ENCODE measurements around the gene PTBP1.
A peak's percentile ranks its signal among the peaks of the same experiment; 100 is the strongest.

Gene PTBP1

GRCh38 chr19:843180-843835 lies 46.1 kb downstream of the PTBP1 start:
- no peak overlapping the region for H2BK15ac ChIP-seq (replicated peaks; ENCODE audit: low read depth)
- no peak overlapping the region for H3K56ac ChIP-seq (ENCODE audit: low read length)
- H3K27me3 ChIP-seq (ENCODE audit: insufficient read depth, low read length, poor library complexity), result peaks cover 9% of the 10 kb centered on the region
- H3K9ac ChIP-seq (ENCODE audit: low read length), result no peak overlapping the region
- no peaks in the 10 kb centered on the region for H3K79me1 ChIP-seq (ENCODE audit: low read length)
- no peak overlapping the region for H3K4me2 ChIP-seq (ENCODE audit: low read length)
- H2BK120ac ChIP-seq (ENCODE audit: low read depth, low read length), result no peak overlapping the region
- no peaks in the 10 kb centered on the region for H3K4me1 ChIP-seq (ENCODE audit: control insufficient read depth, low read depth, low read length)
- no peak overlapping the region for H3K23ac ChIP-seq (ENCODE audit: low read length)
- no CpG with 5 or more reads among the region's 46 CpGs for WGBS (ENCODE audit: extremely low coverage, insufficient coverage, low lambda C conversion rate)
- no peak overlapping the region for H2BK5ac ChIP-seq (ENCODE audit: low read length)
- H3K4me3 ChIP-seq (ENCODE audit: low read length), result no peak overlapping the region
- no peak overlapping the region for H4K5ac ChIP-seq (ENCODE audit: low read length)
- no peak overlapping the region for H2AK5ac ChIP-seq (ENCODE audit: low read length)
- H4K8ac ChIP-seq (ENCODE audit: low read depth, low read length), result no peak overlapping the region
- no peak overlapping the region for H3K27ac ChIP-seq (ENCODE audit: low read depth, low read length)
- H3K18ac ChIP-seq (ENCODE audit: low read length), result no peak overlapping the region
- H3K4ac ChIP-seq (ENCODE audit: low read depth, low read length), result no peak overlapping the region
- no peaks in the 10 kb centered on the region for H3K79me2 ChIP-seq (ENCODE audit: control insufficient read depth, insufficient read depth, low read length)
- no peaks in the 10 kb centered on the region for H3K36me3 ChIP-seq (ENCODE audit: control insufficient read depth, insufficient read depth, low read length)
- peak; percentile 51 for DNase-seq

DNA sequence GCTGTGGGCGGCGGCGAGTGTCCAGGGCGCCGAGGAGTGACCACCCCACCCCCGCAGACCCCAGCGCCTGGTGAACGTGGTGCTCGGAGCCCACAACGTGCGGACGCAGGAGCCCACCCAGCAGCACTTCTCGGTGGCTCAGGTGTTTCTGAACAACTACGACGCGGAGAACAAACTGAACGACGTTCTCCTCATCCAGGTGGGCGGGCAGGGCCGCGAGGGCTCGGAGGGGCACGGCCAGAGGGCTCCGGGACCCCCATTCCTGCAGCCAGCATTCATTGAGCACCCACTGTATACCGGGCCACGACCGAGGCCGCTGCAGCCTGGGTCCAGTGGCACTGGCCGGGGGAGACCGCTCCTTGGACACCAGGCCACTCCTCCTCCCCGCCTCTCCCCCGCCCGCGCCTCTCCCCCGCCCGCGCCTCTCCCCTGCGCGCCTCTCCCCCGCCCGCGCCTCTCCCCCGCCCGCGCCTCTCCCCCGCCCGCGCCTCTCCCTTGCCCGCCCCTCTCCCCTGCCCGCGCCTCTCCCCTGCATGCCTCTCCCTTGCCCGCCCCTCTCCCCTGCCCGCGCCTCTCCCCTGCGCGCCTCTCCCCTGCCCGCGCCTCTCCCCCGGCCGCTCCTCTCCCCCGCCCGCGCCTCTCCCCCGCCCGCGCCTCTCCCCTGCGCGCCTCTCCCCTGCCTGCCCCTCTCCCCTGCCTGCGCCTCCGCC lies 46.7 kb downstream of the PTBP1 start:
- H4K8ac ChIP-seq (ENCODE audit: low read depth, low read length), result no peak overlapping the region
- no peak overlapping the region for H2AK5ac ChIP-seq (ENCODE audit: low read length)
- no peak overlapping the region for H3K27ac ChIP-seq (ENCODE audit: low read depth, low read length)
- H3K79me1 ChIP-seq (ENCODE audit: low read length), result no peaks in the 10 kb centered on the region
- H3K4me3 ChIP-seq (ENCODE audit: low read length), result no peak overlapping the region
- no peak overlapping the region for H3K23ac ChIP-seq (ENCODE audit: low read length)
- no peak overlapping the region for H2BK15ac ChIP-seq (replicated peaks; ENCODE audit: low read depth)
- H3K79me2 ChIP-seq (ENCODE audit: control insufficient read depth, insufficient read depth, low read length), result no peaks in the 10 kb centered on the region
- no CpG with 5 or more reads among the region's 70 CpGs for WGBS (ENCODE audit: extremely low coverage, insufficient coverage, low lambda C conversion rate)
- H3K56ac ChIP-seq (ENCODE audit: low read length), result no peak overlapping the region
- no peak overlapping the region for H2BK5ac ChIP-seq (ENCODE audit: low read length)
- H4K5ac ChIP-seq (ENCODE audit: low read length), result no peak overlapping the region
- H3K9ac ChIP-seq (ENCODE audit: low read length), result no peak overlapping the region
- H3K18ac ChIP-seq (ENCODE audit: low read length), result no peak overlapping the region
- H3K27me3 ChIP-seq (ENCODE audit: insufficient read depth, low read length, poor library complexity), result peaks cover 9% of the 10 kb centered on the region
- no peak for DNase-seq
- no peak overlapping the region for H2BK120ac ChIP-seq (ENCODE audit: low read depth, low read length)
- no peak overlapping the region for H3K4me2 ChIP-seq (ENCODE audit: low read length)
- no peaks in the 10 kb centered on the region for H3K4me1 ChIP-seq (ENCODE audit: control insufficient read depth, low read depth, low read length)
- no peak overlapping the region for H3K4ac ChIP-seq (ENCODE audit: low read depth, low read length)
- no peaks in the 10 kb centered on the region for H3K36me3 ChIP-seq (ENCODE audit: control insufficient read depth, insufficient read depth, low read length)

DNA sequence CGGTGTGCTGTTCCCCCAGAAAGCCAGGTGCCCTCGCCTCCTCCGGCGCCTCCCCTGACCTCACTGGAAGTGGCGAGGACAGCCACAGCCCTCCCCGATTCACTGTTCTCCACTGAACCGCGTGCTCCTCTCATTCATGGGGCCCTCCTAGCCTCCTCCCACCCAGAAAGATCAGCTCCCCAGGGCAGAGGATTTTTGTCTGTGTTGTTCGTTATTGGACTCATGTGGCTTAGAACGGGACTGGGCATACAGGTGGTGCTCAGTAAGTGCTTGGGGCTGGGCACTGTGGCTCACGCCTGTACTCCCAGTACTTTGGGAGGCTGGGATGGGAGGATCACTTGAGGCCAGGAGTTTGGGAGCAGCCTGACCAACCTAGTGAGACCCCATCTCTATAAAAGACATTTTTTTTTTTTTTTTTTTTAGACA lies 47.3 kb downstream of the PTBP1 start:
- no CpG with 5 or more reads among the region's 11 CpGs for WGBS (ENCODE audit: extremely low coverage, insufficient coverage, low lambda C conversion rate)

DNA sequence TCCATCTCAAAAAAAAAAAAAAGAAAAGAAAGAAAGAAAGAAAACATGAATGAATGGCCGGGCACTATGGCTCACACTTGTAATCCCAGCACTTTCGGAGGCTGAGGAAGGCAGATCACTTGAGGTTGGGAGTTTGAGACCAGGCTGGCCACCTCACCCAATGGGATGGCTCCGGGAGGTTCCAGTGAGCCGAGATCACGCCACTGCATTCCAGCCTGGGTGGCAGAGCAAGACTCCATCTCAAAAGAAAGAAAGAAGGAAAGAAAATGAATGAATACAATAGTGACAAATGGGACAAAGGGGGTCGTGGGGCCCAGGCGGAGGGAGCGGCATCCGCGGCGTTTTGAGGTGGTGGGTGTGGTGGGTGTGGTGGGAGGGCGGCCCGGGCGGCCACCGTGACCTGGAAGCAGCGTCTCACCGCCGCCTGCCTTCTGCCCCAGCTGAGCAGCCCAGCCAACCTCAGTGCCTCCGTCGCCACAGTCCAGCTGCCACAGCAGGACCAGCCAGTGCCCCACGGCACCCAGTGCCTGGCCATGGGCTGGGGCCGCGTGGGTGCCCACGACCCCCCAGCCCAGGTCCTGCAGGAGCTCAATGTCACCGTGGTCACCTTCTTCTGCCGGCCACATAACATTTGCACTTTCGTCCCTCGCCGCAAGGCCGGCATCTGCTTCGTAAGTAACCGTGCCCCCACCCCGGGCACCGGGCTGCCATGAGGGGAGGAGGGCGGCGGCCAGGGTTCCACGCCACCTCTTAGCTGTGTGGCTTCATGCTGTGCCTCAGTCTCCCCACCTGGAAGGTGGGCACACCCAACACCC lies 48.7 kb downstream of the PTBP1 start:
- H3K27me3 ChIP-seq (ENCODE audit: insufficient read depth, low read length, poor library complexity), result peaks cover 9% of the 10 kb centered on the region

More for the DNA sequence above, 47.3 kb downstream of the PTBP1 start:
- Histone ChIP-seq H3K36me3 (ENCODE audit: control insufficient read depth, insufficient read depth, low read length) (no peaks in the 10 kb centered on the region), H3K79me2 (ENCODE audit: control insufficient read depth, insufficient read depth, low read length) (no peaks in the 10 kb centered on the region), H3K4me2 (ENCODE audit: low read length) (no peak overlapping the region), H4K5ac (ENCODE audit: low read length) (no peak overlapping the region), H2BK120ac (ENCODE audit: low read depth, low read length) (no peak overlapping the region), H2BK5ac (ENCODE audit: low read length) (no peak overlapping the region), H3K27ac (ENCODE audit: low read depth, low read length) (no peak overlapping the region), H2AK5ac (ENCODE audit: low read length) (no peak overlapping the region), H3K79me1 (ENCODE audit: low read length) (no peaks in the 10 kb centered on the region), H3K4ac (ENCODE audit: low read depth, low read length) (no peak overlapping the region), H3K4me3 (ENCODE audit: low read length) (no peak overlapping the region), H3K18ac (ENCODE audit: low read length) (no peak overlapping the region), H3K27me3 (ENCODE audit: insufficient read depth, low read length, poor library complexity) (peaks cover 9% of the 10 kb centered on the region), H3K4me1 (ENCODE audit: control insufficient read depth, low read depth, low read length) (no peaks in the 10 kb centered on the region), H2BK15ac (replicated peaks; ENCODE audit: low read depth) (no peak overlapping the region), H3K23ac (ENCODE audit: low read length) (no peak overlapping the region), H3K9ac (ENCODE audit: low read length) (no peak overlapping the region), H3K56ac (ENCODE audit: low read length) (no peak overlapping the region), H4K8ac (ENCODE audit: low read depth, low read length) (no peak overlapping the region)
- no peak for DNase-seq

GRCh38 chr19:848386-848921 lies 51.2 kb downstream of the PTBP1 start:
- no peak overlapping the region for H3K27ac ChIP-seq (ENCODE audit: low read depth, low read length)
- H3K4me3 ChIP-seq (ENCODE audit: low read length), result no peak overlapping the region
- no peak overlapping the region for H2BK120ac ChIP-seq (ENCODE audit: low read depth, low read length)
- no peak overlapping the region for H2AK5ac ChIP-seq (ENCODE audit: low read length)
- no peak overlapping the region for H3K9ac ChIP-seq (ENCODE audit: low read length)
- no peaks in the 10 kb centered on the region for H3K4me1 ChIP-seq (ENCODE audit: control insufficient read depth, low read depth, low read length)
- no CpG with 5 or more reads among the region's 12 CpGs for WGBS (ENCODE audit: extremely low coverage, insufficient coverage, low lambda C conversion rate)
- no peak for DNase-seq
- H4K8ac ChIP-seq (ENCODE audit: low read depth, low read length), result no peak overlapping the region
- no peak overlapping the region for H4K5ac ChIP-seq (ENCODE audit: low read length)
- H3K18ac ChIP-seq (ENCODE audit: low read length), result no peak overlapping the region
- no peak overlapping the region for H2BK5ac ChIP-seq (ENCODE audit: low read length)
- H3K4ac ChIP-seq (ENCODE audit: low read depth, low read length), result no peak overlapping the region
- H3K4me2 ChIP-seq (ENCODE audit: low read length), result no peak overlapping the region
- H2BK15ac ChIP-seq (replicated peaks; ENCODE audit: low read depth), result no peak overlapping the region
- peaks cover 5% of the 10 kb centered on the region for H3K27me3 ChIP-seq (ENCODE audit: insufficient read depth, low read length, poor library complexity)
- H3K56ac ChIP-seq (ENCODE audit: low read length), result no peak overlapping the region
- H3K79me2 ChIP-seq (ENCODE audit: control insufficient read depth, insufficient read depth, low read length), result no peaks in the 10 kb centered on the region
- no peaks in the 10 kb centered on the region for H3K79me1 ChIP-seq (ENCODE audit: low read length)
- H3K23ac ChIP-seq (ENCODE audit: low read length), result no peak overlapping the region
- H3K36me3 ChIP-seq (ENCODE audit: control insufficient read depth, insufficient read depth, low read length), result no peaks in the 10 kb centered on the region

More for the DNA sequence above, 48.7 kb downstream of the PTBP1 start:
- Histone ChIP-seq H2BK15ac (replicated peaks; ENCODE audit: low read depth) (no peak overlapping the region), H3K56ac (ENCODE audit: low read length) (no peak overlapping the region), H3K36me3 (ENCODE audit: control insufficient read depth, insufficient read depth, low read length) (no peaks in the 10 kb centered on the region), H3K4me1 (ENCODE audit: control insufficient read depth, low read depth, low read length) (no peaks in the 10 kb centered on the region), H3K79me2 (ENCODE audit: control insufficient read depth, insufficient read depth, low read length) (no peaks in the 10 kb centered on the region), H3K18ac (ENCODE audit: low read length) (no peak overlapping the region), H4K8ac (ENCODE audit: low read depth, low read length) (no peak overlapping the region), H3K4me3 (ENCODE audit: low read length) (no peak overlapping the region), H2BK5ac (ENCODE audit: low read length) (no peak overlapping the region), H3K23ac (ENCODE audit: low read length) (no peak overlapping the region), H3K27ac (ENCODE audit: low read depth, low read length) (no peak overlapping the region), H2BK120ac (ENCODE audit: low read depth, low read length) (no peak overlapping the region), H3K79me1 (ENCODE audit: low read length) (no peaks in the 10 kb centered on the region), H3K4me2 (ENCODE audit: low read length) (no peak overlapping the region), H3K9ac (ENCODE audit: low read length) (no peak overlapping the region), H2AK5ac (ENCODE audit: low read length) (no peak overlapping the region), H4K5ac (ENCODE audit: low read length) (no peak overlapping the region), H3K4ac (ENCODE audit: low read depth, low read length) (no peak overlapping the region)
- no peak for DNase-seq
- no CpG with 5 or more reads among the region's 37 CpGs for WGBS (ENCODE audit: extremely low coverage, insufficient coverage, low lambda C conversion rate)
